ENCODE data around the gene LRRIQ3.

DNA sequence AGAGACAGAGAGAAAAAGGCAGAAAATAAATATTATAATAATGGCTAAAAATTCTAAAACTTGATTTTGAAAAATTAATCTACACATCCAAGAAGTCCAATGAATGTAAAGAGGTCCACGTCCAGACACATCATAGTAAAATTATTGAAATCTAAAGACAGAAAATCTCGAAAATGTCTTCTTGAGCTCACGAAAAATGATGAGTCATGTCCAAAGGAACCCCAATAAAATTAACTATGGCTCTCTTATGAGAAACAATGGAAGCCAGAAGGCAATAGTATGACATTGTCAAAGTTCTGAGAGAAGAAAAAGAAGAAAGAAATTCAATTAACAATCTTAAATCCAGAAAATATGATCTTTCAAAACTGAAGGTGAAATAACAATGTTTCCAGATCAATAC is 84.6 kb downstream of the LRRIQ3 start:
- TF ChIP-seq, protein P1, sequence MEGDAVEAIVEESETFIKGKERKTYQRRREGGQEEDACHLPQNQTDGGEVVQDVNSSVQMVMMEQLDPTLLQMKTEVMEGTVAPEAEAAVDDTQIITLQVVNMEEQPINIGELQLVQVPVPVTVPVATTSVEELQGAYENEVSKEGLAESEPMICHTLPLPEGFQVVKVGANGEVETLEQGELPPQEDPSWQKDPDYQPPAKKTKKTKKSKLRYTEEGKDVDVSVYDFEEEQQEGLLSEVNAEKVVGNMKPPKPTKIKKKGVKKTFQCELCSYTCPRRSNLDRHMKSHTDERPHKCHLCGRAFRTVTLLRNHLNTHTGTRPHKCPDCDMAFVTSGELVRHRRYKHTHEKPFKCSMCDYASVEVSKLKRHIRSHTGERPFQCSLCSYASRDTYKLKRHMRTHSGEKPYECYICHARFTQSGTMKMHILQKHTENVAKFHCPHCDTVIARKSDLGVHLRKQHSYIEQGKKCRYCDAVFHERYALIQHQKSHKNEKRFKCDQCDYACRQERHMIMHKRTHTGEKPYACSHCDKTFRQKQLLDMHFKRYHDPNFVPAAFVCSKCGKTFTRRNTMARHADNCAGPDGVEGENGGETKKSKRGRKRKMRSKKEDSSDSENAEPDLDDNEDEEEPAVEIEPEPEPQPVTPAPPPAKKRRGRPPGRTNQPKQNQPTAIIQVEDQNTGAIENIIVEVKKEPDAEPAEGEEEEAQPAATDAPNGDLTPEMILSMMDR (IDR thresholded peaks at IDR 0.05) = no peak
- no peak for TF ChIP-seq POLR2A (IDR thresholded peaks at IDR 0.05)
